Caki2 (cell line): ENCODE results near the gene GSTM5. TPM values are rescaled to one million over a fixed set of nuclear protein-coding genes. Genes with fewer than 3 reads are reported as not detected.
"Not testable (repeated sequence)": the region's sequence is repeated elsewhere in the genome, so short reads cannot be mapped to it uniquely, and the experiment has no call there.

Experiments used
- DNase-seq: peaks from one replicate; pipeline ENCODE4 v3.0.0-alpha.2; 2015; ENCODE audit warnings: low read depth
- in situ Hi-C: cut with HindIII; loops from 2 replicates; pipeline ENCODE4 v1.10.0; 2016; ENCODE audit warnings: low sequenced_read_pairs, low pct_unique_long_range_greater_than_20kb, mixed read lengths
- total RNA-seq: library from RNA; depleted of rRNA; stranded (reverse); fragments of >200 nt; shearing (Covaris generic); gene quantifications from 2 replicates; pipeline ENCODE4 v1.2.3, GENCODE V29; 2014; ENCODE audit warnings: low replicate concordance; rRNA removed

GSTM5 gene
- not detected in 2 replicates for total RNA-seq

- in situ Hi-C loops, DNase-seq: not testable (repeated sequence)
These were observed at the start of gene GSTM5 for GRCh38 chr1:109711593-109712320. GSTM5 (plus strand) TSS chr1:109712251; CDS start chr1:109712313, 62 bp downstream.

- no peak for DNase-seq
- in situ Hi-C loops = no loop called here
These were observed 47.4 kb upstream of the GSTM5 start for GRCh38 chr1:109664671-109665070.

GRCh38 chr1:109667452-109668122 is 44.5 kb upstream of the GSTM5 start, which contains the start of gene GSTM2:
GSTM2 (plus strand) TSS chr1:109668057; CDS start chr1:109668116, 59 bp downstream.
- in situ Hi-C loops = no loop called here
- no peak for DNase-seq

DNA sequence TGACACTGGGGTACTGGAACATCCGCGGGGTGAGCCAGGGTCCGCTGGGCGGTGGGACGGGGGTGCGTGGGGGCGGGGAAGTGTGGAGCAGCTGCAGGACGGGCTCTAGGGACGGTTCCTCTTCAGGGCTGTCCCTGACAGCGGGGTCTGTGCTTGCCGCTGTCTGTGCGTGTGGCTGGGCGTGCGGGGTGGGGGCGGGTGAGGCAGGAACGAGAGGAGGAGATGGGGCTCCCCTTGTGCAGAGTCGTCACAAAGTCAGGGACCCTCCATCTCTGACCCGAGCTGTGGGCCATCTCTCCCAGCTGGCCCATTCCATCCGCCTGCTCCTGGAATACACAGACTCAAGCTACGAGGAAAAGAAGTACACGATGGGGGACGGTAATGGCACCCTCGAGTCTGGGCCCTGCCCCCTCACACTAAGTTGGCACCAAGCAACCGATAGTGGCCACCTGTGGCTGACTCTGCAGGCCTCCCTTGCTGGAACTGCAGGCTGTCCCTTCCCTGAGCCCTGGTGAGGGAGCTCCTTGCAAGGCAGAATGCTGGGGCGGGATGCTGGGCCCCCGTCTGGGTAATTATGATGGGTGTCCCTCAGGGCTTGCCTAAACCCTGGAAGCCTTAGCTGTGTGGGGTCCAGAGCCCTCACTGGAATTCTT is 43.8 kb upstream of the GSTM5 start:
- no peak for DNase-seq
- in situ Hi-C loops = no loop called here

DNA sequence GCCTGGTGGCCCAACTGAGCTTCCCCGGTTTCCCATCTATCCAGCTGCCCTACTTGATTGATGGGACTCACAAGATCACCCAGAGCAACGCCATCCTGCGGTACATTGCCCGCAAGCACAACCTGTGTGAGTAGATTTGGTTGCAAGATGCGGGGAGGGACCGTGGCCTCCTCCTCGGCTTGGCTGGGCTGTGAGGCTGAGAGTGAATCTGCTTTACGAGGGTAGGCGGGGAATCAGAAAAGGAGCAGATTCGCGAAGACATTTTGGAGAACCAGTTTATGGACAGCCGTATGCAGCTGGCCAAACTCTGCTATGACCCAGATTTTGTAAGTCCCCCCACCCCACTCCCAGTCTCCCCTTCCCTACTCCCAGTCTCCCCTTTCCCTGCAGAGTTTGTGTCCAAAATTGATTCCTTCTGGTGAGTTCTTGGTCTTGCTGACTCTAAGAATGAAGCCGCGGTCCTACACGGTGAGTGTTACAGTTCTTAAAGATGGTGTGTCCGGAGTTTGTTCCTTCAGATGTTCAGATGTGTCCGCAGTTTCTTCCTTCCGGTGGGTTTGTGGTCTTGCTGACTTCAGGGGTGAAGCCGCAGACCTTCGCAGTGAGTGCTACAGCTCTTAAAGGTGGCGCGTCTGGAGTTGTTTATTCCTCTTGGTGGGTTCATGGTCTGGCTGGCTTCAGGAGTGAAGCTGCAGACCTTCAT is 42.7 kb upstream of the GSTM5 start:
- no peak for DNase-seq
- in situ Hi-C loops = no loop called here

DNA sequence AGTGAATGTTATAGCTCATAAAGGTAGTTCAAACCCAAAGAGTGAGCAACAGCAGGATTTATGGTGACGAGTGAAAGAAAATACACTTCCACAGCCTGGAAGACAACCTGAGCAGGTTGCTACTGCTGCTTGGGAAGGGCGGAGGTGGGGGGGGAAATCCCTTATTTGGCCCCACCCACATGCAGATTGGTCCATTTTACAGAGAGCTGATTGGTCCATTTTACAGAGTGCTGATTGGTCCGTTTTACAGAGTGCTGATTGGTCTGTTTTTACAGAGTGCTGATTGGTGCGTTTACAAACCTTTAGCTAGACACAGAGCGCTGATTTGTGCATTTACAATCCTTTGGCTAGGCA is 42.1 kb upstream of the GSTM5 start:
- DNase-seq, in situ Hi-C loops: not testable (repeated sequence)

- DNase-seq = no peak
- in situ Hi-C loops = no loop called here
These were observed 41.0 kb upstream of the GSTM5 start for GRCh38 chr1:109671067-109671466.

DNA sequence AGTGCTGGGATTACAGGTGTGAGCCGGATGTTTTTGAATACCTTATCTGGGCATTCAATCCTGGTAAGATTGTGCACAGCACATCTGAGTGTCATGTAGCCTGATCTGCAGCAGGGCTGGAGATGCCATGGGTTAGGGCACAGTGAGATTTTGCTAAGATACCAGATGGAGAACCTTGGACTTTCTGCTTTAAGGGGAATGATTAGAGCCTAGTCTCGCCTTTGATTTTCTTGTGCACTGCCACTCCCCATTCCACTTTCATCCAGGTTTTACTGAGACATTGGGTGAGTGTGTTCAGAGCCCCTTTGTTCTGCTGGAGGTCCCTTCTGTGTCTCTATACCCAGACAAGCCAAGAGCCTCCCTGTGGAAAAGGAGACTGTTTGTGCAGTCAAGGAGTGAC is 38.2 kb upstream of the GSTM5 start:
- in situ Hi-C loops, DNase-seq: not testable (repeated sequence)

DNA sequence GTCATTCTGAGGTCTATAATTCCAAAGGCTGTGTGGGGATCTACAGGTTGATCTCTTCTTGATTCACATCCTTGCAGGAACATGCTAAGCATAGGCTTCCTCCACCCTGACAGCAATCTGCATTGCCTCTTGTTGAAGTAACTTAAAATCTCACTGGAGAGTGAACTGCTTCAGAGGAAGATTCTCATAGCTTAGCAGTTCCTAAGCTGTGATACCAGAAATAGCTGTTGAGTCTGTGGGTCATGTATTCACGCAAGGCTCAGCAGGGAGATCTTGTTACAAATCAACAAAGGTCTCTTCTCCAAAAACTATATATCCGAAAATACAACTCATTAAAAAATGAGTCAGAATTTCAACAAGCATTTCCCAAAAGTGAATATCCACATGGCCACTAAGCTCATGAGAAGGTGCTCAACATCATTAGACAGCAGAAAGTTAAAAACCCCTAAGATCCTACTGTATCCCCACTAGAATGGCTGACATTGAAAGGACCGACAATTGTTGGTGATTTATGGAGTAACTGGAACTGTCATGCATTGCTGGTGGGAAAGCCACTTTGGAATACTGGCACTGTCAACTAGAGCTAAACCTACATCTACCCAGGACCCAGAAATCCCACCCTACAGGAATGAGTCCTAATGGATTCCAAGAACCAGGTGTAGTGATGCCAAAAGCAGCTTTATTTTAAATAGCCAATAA is 35.2 kb upstream of the GSTM5 start:
- in situ Hi-C loops, DNase-seq: not testable (repeated sequence)

- in situ Hi-C loops = no loop called here
- no peak for DNase-seq
These were observed 34.6 kb upstream of the GSTM5 start for GRCh38 chr1:109677459-109677858.

DNA sequence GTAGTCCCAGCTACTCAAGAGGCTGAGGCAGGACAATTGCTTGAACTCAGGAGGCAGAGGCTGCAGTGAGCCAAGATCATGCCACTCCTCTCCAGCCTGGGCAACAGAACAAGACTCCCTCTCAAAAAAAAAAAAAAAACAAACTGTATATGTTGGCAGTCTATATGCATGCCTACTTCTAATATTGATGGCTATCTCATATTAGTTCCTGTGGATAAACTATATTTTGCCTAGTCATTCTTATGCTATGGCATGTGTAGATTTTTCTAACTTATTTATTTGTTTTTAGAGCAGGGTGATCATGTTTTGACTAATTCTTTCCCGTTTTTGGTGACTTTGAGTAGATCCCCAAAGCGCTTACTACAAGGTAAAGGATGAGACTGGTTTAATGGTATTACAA is 33.4 kb upstream of the GSTM5 start:
- DNase-seq, in situ Hi-C loops: not testable (repeated sequence)

- DNase-seq, in situ Hi-C loops: not testable (repeated sequence)
These were observed 27.3 kb upstream of the GSTM5 start for GRCh38 chr1:109684777-109685176.

GRCh38 chr1:109685399-109685798 is 26.7 kb upstream of the GSTM5 start:
- in situ Hi-C loops, DNase-seq: not testable (repeated sequence)

DNA sequence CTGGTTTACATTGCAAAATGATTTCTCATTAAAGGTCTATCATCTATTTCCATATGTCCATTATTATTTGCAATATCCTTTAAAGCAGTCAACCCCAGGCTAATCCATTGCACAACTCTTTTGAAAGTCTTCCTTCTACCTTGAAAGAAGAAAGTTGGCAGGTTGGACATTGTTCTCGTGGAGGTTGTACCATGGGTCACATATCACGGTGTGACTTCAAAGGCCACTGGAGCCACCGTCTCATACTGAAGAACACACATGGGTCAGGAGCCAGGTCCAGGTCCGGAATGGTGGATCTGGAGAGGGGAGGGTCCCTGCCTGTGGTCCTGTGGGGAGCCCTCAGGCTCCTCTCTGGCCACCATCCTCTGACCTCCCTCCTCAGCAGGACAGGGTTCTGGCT is 26.2 kb upstream of the GSTM5 start:
- in situ Hi-C loops = not testable (repeated sequence)

DNA sequence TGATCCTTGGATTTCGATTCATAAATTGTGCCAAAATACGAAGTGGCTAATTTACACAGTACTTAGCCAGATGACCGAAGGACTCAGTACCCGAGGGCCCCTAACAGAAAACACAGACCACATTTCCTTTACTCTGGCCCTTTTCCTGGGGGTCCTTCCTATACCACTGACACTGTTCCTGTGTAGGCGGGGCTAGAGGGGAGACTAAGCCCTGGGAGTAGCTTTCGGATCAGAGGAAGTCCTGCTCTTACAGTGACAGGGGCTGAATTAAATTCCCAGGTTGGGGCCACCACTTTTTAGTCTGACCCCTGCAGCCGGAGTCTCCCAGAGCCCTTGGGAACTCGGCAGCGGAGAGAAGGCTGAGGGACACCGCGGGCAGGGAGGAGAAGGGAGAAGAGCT is 24.9 kb upstream of the GSTM5 start:
- DNase-seq, in situ Hi-C loops: not testable (repeated sequence)

More for the DNA sequence above, 26.2 kb upstream of the GSTM5 start:
- DNase-seq = not testable (repeated sequence)

DNA sequence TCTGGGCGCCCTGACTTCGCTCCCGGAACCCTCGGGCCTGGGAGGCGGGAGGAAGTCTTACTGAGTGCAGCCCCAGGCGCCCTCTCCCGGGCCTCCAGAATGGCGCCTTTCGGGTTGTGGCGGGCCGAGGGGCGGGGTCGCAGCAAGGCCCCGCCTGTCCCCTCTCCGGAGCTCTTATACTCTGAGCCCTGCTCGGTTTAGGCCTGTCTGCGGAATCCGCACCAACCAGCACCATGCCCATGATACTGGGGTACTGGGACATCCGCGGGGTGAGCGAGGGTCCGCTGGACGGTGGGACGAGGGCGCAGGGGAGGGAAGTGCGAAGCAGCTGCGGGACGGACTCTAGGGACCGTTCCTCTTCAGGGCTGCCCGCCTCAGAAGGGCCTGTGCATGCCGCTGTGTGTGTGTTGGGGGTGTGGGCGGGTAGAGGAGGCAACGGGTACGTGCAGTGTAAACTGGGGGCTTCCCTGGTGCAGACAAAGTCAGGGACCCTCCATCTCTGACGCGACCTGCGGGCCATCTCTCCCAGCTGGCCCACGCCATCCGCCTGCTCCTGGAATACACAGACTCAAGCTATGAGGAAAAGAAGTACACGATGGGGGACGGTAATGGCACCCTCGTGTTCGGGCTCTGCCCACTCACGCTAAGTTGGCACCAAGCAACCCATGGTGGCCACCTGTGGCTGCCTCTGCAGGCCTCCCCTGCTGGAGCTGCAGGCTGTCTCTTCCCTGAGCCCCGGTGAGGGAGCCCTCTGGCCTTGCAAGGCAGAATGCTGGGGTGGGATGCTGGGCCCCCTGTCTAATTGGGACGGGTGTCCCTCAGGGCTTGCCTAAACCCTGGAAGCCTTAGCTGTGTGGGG is 24.2 kb upstream of the GSTM5 start, which contains the start of gene GSTM1:
TSS of gene GSTM1 (plus strand) at position 177 of the 859 bp plus-strand sequence. CDS start at position 234, 57 bp downstream.
- in situ Hi-C loops = no loop called here

DNA sequence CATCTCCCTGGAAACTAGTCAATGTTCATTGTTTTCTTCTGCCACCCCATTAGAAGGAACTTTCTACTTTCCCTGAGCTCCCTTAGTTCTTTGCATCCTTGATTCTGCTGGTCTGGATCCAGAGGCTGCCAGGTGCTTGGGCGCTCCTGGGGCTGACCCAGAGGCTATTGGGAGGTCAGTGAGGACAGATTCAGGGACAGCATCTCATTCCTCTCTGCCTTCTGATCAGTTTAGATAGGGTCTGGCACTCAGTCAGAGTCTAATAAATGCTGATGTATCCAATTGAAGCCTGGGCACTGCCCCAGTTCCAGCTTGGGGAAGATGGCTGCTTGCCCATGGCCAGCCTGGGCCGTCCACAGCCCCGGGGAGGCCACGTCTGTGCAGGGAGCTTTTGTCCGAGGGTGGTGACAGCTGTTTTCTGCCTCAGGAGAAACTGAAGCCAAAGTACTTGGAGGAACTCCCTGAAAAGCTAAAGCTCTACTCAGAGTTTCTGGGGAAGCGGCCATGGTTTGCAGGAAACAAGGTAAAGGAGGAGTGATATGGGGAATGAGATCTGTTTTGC is 22.1 kb upstream of the GSTM5 start:
- DNase-seq = no peak
- in situ Hi-C loops = no loop called here

More for the DNA sequence above, 24.2 kb upstream of the GSTM5 start, which contains the start of gene GSTM1:
- DNase-seq = no peak
